ENCODE results near the gene SEBOX.
A peak's percentile ranks its signal among the peaks of the same experiment; 100 is the strongest.
"Not testable (repeated sequence)": the region's sequence is repeated elsewhere in the genome, so short reads cannot be mapped to it uniquely, and the experiment has no call there.

SEBOX gene

DNA sequence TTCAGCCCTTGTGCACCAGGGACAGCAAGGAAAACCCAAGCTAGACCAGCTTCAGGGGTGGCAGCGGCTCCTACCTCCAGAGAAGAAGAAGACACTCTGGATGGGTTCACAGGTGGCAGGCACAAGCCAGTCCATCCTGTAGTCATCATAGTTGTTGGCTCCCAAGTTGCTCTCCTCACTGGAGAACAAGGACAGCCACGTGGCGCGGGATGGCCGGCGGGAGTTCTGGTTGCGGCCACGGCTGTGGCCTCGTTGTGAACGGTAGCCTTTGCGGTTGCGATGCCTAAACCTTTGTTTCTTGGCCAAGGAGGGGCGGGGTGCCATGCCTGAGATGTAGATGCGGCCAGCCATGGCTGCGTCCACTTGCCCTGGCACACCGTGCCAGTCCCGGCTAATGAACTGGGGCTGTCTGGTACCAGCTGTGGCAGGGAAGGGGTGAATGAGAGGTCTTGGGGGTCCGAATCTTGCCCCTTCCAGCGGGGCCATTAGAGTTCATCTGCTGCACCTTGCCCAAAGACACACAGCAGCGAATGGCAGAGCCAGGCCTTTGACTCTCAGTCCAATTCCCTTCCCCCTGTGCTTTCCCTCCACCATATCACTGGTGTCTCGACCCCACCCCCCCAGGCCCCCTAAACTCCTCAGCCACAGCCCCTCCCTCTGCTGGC, 2.8 kb upstream of the SEBOX start:
- DNase-seq: no peak

DNA sequence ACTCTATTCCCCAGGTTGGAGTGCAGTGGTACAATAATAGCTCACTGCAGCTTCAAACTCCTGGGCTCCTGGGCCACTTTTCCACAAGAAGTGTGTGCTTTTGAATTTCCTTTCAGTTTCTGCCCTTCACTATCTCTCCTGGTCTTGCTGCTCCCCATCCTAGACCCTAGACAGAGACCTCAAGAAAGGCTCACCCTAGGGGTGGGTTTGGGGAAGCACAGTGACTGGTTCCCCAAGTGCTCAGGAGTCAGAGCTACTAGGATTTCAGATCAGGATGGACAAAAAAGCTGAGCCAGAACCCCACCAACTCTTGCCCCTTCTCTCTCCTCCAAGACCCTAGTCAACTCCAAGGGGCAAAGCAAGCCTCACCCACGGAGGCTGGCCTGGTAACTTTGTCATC, 1.6 kb upstream of the SEBOX start:
- DNase-seq: no peak

DNA sequence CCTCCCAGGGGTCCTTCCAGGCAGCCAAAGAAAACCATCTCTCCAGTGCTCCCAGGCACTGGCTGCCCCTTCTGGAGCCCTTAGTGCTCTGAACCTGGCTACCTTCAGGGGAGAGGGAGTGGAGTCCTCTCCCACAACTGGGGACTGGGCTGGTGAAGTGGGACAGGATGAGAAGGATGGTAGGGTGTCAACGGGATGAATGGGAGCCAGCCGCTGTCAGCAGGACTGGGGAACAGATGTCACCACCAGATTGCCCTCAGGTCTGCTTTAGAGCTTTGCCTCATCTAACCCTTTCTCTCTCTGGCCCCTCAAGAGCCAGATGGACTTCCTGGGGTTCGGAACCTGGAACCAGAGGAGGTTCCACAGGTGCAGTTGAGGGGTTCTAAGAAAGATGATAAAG, 488 bp upstream of the SEBOX start:
- DNase-seq: no peak

DNA sequence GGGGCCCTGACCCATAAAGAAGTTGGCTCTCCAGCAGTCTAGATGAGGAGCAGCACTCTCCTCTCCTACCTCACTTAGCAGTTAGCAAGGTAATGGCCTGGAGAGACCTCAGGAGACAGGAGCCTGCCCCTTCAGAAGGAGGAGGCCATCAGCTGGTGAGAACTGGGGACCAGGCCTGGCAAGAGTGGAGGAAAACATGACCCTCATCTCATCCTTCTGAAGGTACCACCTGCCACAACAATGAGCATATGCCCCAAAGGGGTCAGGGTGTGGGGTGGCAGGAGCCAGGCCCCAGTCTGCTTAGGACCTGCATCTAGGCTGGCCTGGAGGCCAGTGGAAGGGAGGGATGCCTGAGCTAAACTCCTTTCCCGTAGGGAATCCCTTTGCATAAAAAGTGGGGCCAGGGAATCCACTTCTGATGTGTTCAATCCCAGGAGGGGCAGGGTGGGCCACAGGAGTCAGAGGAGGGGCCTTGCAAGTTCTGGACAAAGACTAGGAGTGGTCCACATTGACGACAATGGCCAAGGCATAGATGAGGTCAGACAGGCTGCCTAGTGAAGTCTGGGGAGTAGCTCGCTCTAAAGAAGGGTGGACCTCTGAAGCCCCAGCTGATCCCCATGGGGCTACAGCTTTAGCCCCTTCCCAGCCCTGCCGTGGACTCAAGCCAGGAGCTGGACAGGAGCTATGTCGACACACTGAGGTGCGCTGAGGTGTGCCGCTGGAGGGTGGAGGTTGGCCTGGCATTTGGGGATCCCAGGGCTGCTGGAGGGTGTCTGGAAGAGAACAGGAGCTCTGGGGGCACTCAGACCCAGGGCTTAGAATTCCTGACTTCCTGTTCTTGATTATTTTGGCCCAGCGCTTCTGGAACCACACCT, 986 bp downstream of the SEBOX start:
- DNase-seq: no peak

DNA sequence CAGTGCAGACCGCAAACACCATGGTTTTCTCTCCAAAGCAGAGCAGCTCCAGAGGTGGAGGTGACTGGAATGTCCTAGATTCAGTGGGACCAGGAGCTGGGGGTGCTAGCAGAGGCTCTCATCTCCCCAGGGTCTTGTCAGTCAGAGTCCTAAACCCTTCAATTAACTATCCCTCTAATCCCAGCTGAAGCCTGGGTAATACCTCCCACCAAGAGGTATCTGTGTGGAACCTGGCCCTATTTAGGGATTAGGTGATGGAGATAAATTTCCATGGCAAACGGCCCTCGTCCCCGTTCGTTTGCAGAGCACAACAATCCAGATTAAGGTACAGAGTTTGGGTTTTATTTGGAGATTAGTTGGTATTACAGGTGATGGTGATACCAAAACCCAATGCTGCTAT, 1.8 kb downstream of the SEBOX start:
- DNase-seq: no peak

DNA sequence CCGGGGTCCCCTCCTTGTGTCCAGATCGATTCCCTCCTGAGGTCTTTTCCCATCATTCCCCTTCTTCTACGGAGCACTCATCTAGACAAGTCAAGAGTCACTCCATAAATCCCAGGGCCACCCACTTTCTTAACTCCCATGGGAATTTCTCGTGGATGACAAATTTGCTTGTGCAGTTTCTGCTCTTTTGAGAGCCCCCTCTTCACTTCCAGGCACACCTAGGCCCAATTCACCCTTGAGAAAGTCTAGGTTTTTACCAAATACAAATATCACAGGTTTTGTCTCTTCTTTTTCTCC, 7.2 kb downstream of the SEBOX start:
- no peak for DNase-seq

DNA sequence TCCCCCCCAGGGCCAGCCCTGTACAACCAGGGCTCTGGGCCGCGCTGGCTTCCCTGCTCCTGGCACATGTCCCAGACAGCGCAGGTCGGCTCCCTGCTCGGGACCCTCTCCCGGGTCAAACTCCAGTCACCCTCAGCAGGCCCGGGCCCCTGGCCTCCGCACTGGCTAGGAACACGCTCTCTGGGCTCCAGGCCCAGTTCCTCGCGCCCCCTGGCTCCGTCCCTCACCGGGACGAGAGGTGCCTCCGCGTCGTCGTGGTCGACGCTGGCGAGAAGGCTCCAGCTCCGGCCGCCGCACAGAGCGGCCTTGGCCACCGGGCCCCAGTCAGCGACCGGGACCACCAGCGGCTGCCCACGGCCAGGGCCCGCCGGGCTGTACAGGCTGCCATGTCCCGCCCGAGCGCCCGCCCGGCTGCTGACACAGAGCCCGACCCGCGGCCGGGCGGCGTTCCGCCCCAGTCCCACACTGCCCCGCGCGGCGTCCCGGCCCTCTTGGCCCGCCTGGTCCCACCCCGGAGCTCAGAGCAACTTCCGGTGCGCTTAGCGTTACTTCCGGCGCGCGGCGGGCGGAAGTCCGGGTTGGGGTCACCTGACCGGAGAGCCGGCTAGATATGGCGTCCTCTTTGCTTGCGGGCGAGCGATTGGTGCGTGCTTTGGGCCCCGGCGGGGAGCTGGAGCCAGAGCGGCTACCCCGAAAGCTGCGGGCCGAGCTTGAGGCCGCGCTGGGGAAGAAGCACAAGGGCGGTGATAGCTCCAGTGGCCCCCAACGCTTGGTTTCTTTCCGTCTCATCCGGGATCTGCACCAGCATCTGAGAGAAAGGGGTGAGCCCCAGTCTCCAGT, 7.7 kb downstream of the SEBOX start, which contains the start of gene POLDIP2:
TSS of gene POLDIP2 (minus strand) at position 467 of the 840 bp plus-strand sequence. CDS start at position 388, 79 bp downstream.
- DNase-seq: peak; percentile 97

DNA sequence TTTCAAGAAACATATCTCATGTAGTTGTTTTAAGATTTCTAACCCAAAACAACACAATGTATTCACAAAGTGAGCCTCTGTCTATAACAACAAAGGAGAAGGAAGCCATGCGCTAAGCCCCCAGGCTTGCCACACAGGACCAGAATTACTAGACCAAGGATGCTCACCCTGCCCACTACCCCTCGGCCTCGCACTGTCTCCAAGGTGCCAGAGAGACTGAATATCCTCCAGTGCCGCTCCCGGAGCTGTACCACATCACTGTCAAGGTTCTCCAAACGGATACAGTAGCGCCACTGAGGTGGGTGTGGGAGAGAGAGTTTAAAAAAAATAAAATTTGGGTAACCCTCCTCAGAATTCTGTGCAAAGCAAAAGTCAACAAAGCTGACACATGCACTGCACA, 14.7 kb downstream of the SEBOX start:
- DNase-seq: no peak

DNA sequence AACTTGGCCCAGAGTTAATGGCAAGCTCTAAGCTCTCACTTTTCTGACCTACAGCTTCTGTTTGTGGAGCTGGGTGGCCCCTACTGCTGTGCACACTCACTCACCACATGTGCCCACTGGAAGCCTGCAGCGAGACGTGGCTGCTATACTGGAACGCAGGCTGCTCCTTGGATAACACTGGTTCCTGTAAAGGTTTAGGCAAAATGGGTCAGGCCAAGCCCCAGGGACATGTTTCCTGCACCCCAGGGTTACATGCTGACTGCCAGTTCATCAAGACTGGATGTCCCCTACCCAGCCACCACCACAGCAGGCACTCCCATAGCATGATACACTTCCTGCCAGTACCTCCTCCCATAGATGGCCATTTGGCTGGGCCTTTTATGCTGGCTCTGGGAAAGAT, 16.0 kb downstream of the SEBOX start:
- no peak for DNase-seq

DNA sequence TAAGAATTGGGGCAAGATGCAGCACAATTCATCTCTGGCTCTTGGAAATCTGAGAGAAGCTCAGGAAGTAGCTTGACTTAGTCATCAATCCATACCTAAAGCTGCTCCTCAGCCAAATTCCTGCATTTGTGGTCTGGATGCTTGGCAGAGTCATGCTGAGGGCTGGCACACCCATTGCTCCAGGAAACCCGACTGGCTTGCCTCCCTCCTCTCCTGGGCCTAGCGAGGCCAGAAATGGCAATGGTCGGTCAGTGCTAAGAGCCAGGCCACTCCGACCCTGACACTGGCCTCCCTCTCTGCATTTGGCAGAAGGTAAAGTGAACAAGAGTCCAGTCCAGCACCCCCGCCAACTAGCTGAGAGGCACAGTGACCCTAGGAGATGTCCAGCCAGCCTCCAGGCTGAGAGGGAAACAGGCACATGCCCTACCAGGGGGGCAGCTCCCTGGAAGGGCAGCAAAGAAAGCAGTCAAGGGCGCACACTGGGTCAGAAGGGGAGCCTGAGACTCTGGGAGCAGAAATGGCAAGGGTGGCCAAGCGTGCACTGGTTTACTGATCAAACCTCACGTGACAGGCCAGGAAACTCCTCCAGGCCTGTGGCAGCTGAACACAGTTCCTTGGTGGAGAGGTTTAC, 17.6 kb downstream of the SEBOX start:
- DNase-seq: no peak

DNA sequence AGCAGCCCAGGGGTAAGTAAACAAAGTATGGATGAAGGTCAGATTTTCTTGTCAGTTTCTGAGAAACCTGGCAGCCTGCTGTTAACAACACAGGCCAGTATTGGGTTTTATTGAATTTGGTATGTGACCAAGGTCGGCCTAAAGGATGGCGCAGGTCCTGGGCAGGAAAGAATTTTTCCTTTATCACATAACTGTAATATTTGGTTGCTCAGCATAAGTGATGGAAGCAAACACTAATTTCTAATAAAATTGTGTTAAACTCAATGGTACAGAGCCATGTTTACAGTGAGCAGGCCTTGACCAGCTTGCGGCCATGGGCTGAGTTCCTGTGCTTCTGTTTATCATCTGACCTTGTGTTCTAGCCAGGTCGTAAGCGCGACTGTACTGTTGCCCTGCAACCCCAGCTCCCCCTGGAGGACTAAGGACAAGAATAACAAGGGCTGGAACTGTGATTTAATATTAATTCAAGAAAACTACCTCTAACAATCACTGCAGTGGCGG, 18.2 kb downstream of the SEBOX start:
- DNase-seq: no peak

DNA sequence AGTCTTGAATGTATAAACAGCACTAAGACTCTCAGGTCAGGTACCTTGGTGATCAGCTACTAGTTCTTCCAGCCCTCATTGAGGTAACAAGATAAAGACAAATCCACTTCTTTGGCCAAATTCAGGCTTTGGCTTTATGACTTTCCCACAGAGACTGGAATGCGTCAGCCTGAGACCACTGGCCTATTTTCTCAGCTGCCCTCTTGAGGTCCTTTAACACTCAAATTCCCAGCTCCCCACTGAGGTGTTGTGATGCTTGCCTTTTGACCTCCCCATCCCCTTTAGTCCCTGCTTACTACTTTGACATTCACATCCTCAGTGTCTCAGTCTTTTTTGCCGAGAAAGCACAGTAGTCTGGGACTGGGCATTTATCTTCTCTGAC, 18.8 kb downstream of the SEBOX start:
- no peak for DNase-seq

DNA sequence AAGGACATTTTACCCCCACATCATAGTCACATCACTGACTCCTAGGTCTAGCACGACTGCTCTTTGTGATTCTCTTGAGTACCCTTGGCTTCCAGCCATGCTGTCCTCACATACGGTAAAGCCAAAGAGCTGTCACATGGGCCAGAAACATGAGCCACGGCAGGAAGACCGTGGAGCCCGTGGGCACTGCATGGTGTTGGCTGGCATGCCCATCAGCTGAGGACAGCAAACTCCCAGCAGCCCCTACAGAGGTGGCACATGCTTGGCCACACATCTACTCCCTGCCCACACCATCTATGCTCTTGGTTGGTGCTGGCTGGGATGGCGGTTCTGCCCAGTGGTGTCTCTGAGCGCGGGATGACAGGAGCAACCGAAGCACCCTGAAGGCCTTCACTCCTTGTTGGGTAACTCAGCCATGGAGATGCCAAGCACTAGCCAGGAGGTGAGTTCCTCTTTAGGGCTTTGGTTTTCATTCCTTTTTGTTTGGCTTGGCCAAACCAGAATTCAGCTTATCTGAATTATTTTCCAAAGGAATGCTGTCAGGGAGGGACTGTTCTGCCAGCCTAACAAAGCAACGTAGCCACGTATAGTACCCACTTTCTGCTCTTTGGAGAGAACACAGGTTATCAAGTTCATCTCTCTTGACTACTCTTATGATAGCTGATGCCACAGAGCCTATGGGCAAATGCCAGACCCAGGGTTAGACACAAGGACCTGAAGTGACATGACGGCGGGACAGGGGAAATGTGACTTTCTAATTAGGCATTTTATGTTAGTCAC, 19.4 kb downstream of the SEBOX start:
- no peak for DNase-seq

DNA sequence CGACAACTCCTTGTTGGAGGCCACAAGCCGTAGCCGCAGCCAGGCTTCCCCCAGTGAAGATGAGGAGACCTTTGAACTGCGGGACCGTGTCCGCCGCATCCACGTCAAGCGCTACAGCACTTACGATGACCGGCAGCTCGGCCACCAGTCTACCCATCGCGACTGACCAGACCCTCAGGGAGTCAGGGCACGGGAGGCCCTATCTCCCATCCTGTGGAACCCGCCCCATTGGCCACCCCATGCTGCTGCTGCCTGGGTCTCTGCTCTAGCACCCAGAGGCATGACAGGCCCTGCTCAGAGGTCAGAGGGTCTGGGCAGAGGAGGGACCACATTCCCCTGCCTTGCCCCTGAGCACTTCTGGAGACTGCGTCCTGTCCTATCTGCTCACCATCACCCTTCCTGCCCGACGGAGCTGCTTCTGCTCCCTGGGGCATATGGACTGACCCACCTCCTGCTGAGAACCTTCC, 20.5 kb downstream of the SEBOX start:
- DNase-seq: no peak

DNA sequence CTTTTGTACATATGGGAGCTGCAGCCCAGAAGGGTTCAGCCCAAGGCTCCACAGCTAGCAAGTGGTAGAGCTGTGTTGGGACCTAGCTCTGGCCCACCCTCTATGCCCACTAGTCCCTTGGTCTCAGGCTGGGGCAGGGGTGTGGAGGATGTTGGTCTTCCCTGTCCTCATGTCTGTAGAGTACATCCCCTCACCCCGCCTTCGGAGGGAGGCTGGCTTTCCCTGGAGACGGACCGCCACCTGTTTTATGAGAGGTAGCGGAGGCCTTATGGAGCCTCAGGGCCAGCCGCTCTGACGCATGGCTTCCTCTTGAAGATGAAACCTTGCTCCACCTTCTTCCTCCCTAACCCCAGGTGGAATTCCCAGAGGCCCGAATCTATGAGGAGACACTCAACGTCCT, 21.0 kb downstream of the SEBOX start:
- DNase-seq: no peak

DNA sequence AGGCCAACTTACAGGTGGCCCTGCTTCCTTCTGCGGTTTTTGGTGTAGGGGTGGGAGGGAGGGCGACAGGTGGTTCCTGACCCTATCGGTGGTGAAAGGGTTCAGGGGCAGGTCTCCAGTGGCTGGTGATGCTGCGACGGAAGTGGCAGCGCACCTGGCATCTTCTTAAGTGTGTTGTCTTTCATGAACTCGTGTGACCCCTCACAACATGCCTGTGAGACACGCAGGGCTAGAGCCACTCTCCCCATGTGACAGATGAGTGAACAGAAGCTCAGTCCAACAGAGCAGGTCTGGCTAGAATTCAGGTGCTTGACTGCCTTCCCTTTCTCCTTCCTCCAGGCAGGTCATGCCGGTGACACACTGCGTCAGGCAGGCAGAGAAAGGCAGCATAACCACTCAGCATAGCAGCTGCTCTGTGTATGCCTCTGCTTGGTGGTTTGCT, 21.5 kb downstream of the SEBOX start:
- DNase-seq: no peak

DNA sequence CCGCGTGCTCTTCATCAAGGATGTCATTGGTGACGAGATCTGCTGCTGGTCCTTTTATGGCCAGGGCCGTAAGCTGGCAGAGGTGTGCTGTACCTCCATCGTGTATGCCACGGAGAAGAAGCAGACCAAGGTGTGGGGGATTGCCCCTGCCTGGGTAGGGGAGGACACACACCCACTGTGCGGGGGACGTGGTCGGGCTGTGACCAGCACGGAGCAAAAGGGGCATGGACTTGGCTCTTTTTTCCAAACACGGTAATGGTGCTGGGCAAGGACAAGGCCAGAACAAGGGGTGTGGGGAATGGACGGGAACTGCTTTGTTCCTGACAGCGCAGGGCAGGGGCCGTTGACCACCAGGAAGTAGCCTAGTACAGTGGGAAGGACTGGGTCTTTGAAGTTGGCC, 22.7 kb downstream of the SEBOX start:
- DNase-seq: no peak

DNA sequence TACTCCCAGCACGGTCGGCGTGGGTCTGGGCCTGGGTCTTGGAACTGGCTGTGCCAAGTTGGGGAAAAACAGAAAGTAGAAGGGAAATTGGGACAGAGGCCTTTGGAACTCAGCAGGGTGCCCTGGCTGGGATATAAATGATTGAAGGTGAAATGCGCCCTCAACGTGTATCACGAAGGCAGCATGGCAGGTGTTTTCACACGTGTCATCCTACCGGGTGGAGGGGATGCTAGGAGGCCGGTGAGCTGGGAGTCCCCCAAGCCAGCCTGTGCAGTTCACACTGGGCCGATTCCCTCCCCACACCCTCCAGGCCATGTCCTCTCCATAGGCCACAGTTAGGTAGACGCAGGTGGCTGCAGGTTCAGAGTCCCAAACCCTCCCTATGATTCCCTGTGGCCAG, 23.5 kb downstream of the SEBOX start:
- no peak for DNase-seq

DNA sequence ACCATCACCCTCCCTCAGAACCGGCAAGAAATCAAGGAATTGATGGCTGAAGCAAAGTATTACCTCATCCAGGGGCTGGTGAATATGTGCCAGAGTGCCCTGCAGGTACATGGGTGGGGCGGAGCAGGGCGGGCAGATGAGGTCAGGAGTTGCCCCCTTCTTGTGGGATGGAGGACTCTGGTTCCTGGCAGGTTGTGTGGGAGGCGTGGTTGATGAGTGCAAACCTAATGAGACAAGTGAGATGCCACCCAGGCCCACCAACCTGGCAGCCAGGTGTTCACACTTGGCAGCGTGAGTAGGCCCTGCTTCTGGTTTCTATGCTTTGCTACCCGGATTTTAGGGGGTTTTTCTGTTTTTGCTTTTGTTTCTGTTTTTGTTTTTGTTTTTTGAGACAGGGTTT, 24.6 kb downstream of the SEBOX start:
- DNase-seq: no peak

DNA sequence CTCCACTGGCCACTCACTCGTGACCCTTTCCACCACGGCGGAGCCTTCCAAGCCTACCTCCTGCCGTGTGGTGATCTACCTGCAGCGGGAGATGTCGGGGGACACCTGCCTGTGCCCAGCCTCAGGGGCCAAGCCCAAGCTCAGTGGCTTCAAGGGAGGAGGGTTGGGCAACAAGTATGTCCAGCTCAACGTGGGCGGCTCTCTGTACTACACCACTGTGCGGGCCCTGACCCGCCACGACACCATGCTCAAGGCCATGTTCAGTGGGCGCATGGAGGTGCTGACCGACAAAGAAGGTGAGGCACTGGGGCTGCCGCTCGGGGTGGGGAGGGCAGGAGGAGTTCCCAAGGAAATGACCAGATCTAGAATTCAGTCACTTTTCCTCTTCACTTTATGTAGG, 25.6 kb downstream of the SEBOX start:
- DNase-seq: no peak

DNA sequence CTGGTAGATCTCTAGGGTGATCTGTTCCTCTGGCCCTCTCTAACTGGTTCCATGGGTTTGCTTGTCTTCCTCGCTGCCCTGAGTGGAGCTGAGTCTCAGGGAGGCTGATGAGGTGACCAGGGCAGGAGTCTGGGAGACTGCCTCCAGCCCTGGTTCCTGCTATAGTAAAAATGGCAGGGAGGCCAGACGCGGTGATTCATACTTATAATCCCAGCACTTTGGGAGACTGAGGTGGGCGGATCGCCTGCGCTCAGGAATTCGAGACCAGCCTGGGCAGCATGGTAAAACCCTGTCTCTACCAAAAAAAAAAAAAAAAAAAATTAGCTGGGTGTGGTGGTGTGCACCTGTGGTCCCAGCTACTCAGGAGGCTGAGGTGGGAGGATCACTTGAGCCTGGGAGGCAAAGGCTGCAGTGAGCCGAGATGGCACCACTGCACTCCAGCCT, 26.2 kb downstream of the SEBOX start:
- not testable (repeated sequence) for DNase-seq

Data from CD4-positive, alpha-beta T cell treated with Interleukin-17A for 1 hour (primary cell).